GM19463 (cell line): ENCODE data around the gene RBM4.
A peak's percentile ranks its signal among the peaks of the same experiment; 100 is the strongest.
"Not testable (repeated sequence)": the region's sequence is repeated elsewhere in the genome, so short reads cannot be mapped to it uniquely, and the experiment has no call there.

Experiments used
- ATAC-seq: cut with Tn5 transposase; IDR thresholded peaks from one replicate; pipeline ENCODE4 v1.9.1; 2021; ENCODE audit warnings: mild to moderate bottlenecking, moderate library complexity; ENCODE audit not compliant: unreplicated experiment

RBM4 gene

DNA sequence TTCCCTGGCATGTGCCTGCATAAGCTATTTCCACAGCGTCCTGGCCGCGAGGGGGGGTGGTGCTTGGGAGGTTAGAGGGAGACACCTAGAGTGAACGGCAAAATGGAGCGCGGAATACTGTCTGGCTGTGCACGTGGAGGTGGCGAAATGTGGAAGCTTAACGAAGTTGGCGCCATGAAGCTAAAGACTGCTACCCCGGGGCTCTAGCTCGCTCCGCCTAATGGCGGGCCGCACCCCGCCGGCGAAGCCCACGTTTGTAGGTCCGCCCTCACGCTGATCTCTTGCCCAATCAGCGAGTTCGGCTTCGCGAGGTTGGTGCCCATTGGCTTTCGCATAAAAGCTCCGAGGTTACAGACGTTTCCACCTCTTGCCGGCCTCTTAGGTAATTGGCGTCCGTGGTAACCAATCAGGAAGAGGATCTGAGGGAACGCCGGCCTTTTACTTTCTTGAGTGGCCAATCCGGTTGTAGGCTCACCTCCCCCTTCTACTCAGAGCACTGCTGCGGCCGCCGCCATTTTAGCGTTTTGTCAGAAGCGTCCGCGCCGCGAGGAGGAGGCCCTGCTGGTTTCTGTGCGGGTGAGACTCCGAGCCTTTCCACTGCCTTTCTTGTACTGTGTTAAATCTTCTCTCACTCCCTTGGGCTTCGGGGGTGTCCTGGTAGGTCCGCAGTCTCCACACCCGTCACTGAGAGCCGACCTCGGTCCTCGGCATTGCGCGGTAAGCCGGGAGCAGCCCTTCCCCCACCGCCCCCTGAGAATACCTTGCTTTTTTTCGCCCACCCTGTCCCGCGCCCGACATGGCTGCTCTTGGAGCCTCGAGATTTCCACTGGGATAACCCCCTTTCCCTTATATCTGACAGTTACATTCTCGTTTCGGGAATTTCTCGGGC, at the start of gene RBM4:
Gene RBM4, plus strand, starts transcription at position 527 of the 889 bp plus-strand sequence. CDS start 1,009 bp downstream, outside the sequence.
- peak; percentile 96 for ATAC-seq

GRCh38 chr11:66589315-66589714, 49.2 kb upstream of the RBM4 start:
- not testable (repeated sequence) for ATAC-seq

- ATAC-seq: no peak
These were observed 48.4 kb upstream of the RBM4 start for GRCh38 chr11:66589996-66590675.

DNA sequence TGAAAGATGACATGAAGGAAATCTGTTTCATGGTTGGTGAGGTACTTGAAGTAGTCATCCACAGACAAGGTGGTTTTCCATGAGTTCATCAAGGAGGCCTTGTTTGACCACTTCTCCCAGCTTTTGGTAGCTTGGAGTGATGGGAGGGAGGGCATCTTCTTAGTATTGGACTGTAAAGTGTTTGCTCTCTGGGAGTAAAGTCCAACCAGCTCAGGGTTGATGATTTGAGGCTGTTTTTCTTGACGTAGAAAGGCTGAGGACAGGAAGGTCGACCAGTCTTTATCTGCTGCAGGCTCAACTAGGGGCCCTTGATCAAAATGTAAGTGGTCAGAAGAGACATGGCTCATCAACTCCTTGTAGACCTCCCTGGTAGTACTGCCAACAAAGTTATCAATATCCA, 47.3 kb upstream of the RBM4 start:
- ATAC-seq: no peak

DNA sequence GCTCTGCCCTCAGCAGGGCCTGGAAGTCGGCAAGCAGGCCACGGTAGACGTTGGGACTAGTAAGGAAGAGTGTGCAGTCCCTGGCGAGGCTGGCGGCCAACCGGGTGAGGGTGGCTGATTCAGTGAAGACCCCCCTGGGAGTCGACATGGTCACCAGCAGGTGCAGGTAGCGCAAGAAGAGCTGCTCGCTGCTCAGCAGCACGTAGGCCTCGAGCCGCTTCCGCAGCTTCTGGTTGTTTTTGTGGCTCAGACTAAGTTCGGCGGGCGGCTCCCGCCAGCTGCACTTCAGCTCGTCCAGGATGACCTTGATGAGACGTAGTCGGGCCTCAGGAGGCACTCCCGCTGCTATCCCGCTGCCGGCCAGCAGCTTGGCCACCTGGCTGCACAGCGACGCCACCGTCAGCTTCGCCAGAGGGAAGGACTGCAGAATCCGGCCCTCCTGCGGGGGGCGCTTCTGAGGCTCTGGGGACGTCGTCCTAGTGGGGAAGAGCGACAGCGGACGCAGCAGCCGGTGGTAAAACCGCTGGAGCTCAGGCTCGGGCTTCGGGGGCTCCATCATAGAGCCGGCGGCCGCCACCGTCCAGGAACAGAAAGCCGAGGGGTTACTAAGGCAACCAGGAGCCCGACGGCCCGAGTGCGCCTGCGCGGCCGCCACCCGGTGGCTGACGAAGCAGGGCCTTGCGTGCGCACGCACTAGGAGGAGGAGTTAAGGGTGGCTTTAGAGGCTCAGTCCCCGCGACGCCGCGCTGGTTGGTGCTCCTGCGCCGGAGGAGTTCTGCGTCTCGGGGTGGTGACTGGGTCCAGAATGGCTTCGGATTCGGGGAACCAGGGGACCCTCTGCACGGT, 45.8 kb upstream of the RBM4 start, which contains the start of the genes CCDC87 and CCS:
Gene CCDC87, minus strand, starts transcription at position 607 of the 846 bp plus-strand sequence. Its CDS starts 48 bp downstream, at position 559.
Gene CCS, plus strand, starts transcription at position 729 of the 846 bp plus-strand sequence. Its CDS starts 77 bp downstream, at position 806.
- ATAC-seq: peak; percentile 93

GRCh38 chr11:66593303-66593635, 45.2 kb upstream of the RBM4 start:
- ATAC-seq: no peak

DNA sequence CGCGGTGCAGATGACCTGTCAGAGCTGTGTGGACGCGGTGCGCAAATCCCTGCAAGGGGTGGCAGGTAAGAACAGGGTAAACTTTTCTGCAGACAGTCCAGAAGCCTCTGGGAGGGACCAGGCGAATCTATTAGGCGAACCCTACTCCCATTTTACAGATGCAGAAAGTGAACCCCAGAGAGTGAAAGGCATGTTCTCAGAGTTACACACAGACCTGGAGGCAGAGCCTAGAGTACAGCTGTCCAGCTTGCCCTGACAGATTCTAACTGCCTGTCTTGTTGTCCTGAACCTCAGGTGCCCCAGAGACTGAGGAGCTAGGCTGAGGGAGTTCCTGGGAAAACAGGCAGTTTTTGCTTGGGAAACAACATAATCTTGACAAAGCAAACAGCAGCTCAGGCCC, 44.9 kb upstream of the RBM4 start:
- ATAC-seq: no peak

DNA sequence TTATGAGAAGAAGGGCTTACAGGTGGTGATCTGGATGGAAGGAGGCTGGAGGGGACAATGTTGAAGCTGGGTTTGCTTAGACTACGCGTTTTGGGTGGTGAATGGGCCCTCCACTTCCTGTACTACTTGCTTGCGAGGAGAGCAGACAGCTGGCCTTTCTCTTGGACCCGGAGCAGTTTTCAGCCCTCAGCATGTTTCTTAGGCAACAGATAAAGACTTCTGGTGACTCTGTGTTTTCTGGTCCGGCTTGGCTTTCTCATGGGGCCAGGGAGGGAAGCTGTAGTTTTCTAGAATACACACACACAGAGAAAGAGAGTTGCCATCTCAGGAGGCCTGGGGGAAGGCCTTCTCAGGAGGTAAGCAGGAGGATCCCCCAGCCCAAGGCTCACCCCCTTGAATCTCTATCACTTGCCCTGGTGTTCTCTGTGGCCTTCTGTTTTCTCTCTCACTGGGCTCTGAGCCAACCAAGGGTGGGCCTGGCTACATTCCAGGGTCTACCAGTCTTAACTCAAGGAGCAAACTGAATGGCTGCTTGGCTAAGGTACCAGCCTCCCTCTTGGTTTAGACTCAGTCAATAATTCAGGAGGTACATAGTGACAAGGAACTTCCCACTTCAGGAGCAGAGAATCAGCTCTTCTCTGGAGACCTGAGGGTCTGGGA, 43.1 kb upstream of the RBM4 start:
- no peak for ATAC-seq

GRCh38 chr11:66598993-66599392, 39.5 kb upstream of the RBM4 start:
- ATAC-seq: no peak

- ATAC-seq: no peak
These were observed 38.3 kb upstream of the RBM4 start for GRCh38 chr11:66600219-66600618.

DNA sequence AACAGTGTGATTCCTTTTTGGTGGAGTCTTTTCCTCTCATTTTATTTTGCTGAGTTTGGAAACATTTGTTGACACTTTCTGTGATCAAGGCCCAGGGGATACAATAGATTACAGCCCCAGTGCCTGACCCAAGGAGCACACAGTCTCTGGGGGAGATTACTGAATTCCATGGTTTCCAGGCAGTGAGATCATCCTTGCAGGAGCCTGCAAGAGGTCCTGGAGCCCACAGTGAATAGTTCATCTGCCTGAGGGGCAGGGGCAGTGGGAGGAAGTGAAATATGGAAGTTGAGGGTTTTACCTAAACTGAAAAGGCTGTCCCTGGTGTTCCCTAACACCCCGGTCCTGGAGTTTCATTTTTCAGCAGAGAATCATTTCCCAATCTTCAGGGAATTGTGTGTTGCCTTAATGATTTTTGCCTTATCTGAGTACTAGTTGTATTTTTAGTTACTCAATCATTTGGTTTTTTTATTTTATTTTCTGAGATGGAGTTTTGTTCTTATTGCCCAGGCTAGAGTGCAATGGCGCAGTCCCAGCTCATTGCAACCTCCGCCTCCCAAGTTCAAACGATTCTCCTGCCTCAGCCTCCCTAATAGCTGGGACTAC, 37.8 kb upstream of the RBM4 start:
- no peak for ATAC-seq

GRCh38 chr11:66603072-66603471, 35.4 kb upstream of the RBM4 start:
- ATAC-seq: no peak

- no peak for ATAC-seq
These were observed 34.3 kb upstream of the RBM4 start for GRCh38 chr11:66604155-66604554.

GRCh38 chr11:66606608-66607007, 31.9 kb upstream of the RBM4 start:
- not testable (repeated sequence) for ATAC-seq

DNA sequence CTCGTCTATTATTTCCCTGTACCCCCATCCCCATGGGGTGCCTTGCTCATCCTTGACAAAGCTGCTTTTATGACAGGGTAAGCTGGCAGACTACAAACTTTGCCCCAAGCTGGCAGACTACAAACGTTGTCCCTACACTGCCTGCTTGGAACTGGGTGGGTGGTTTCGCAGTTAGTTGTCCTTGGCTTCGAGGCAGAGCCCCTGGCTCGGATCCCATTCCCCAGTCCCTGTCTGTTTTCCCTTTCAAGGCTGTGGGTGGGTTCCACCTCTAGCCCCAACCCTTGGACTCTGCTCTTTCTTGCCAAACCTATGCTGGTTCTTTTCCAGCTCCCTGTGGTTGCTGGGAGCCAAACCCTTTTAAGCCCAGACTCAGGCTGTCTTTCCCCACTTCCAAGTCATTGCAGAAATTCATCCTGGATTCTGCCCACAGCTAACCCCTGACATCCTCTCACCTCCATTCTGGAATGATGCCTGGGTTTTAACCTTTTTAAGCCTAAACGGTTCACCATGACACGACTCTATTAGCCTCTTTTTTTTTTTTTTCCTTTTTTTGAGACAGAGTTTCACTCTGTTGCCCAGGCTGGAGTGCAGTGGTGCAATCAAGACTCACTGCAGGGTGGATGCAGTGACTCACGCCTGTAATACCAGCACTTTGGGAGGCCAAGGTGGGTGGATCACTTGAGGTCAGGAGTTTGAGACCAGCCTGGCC, 31.2 kb upstream of the RBM4 start:
- ATAC-seq: no peak

- no peak for ATAC-seq
These were observed 28.5 kb upstream of the RBM4 start for GRCh38 chr11:66609721-66610617.

DNA sequence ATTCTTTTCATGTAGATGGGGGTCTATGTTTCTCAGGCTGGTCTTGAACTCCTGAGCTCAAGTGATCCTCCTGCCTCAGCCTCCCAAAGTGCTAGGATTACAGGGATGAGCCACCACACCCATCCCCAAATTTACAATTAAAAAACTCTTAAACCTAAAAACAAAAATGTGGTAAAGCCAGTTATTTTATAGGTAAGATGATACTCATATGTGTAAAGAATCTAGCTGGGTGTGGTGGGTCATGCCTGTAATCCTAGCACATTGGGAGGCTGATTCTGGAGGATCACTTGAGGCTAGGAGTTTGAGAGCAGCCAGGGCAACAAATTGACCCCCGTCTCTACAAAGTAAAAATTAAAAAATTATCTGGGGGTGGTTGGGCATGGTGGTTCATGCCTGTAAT, 26.0 kb upstream of the RBM4 start:
- ATAC-seq: no peak

GRCh38 chr11:66614073-66614472, 24.4 kb upstream of the RBM4 start:
- no peak for ATAC-seq
